Ectodermal cell (in vitro differentiated cells): Measurements from ENCODE around the gene LAMB1.
A peak's percentile ranks its signal among the peaks of the same experiment; 100 is the strongest.

Experiments
- H3K27ac ChIP-seq: 2 replicates; pipeline ENCODE4 v1.7.0; 2013; ENCODE audit warnings: mild to moderate bottlenecking, low read depth, low read length; ENCODE audit not compliant: insufficient read depth, poor library complexity, severe bottlenecking
- H3K27me3 ChIP-seq: 2 replicates; pipeline ENCODE4 v1.7.0; 2013; ENCODE audit warnings: mild to moderate bottlenecking, low read length; ENCODE audit not compliant: insufficient read depth, control insufficient read depth, poor library complexity, severe bottlenecking
- H3K36me3 ChIP-seq: one replicate; pipeline ENCODE4 v1.7.0; 2013; ENCODE audit warnings: low read length; ENCODE audit not compliant: control insufficient read depth, insufficient read depth
- H3K4me1 ChIP-seq: one replicate; pipeline ENCODE4 v1.7.0; 2013; ENCODE audit warnings: low read length; ENCODE audit not compliant: control insufficient read depth, insufficient read depth
- H3K4me3 ChIP-seq: 2 replicates; pipeline ENCODE4 v1.7.0; 2013; ENCODE audit warnings: low read depth, low read length, control low read depth; ENCODE audit not compliant: insufficient read depth
- H3K9me3 ChIP-seq: 2 replicates; pipeline ENCODE4 v1.7.0; 2013; ENCODE audit warnings: mild to moderate bottlenecking, low read length, moderate library complexity; ENCODE audit not compliant: control insufficient read depth
- WGBS, 2 experiments: methylation state at CpG; one replicate each; pipeline ENCODE4 v1.1.7; 2013; ENCODE audit warnings: missing lambda C conversion rate in 2 of 2; 5-methylcytosine and 5-hydroxymethylcytosine counted together

Gene LAMB1

GRCh38 chr7:107951896-107952295 is 51.1 kb downstream of the LAMB1 start:
- Histone ChIP-seq H3K4me1 (peaks cover 32% of the 10 kb centered on the region), H3K4me3 (no peak overlapping the region), H3K36me3 (peaks cover 8% of the 10 kb centered on the region), H3K9me3 (no peaks in the 10 kb centered on the region), H3K27me3 (no peaks in the 10 kb centered on the region), H3K27ac (peak overlapping the region; percentile 30)
- WGBS, 2 experiments = 94 to 98% methylated on average over 9 of the region's 9 CpGs

GRCh38 chr7:107951172-107951787 is 51.7 kb downstream of the LAMB1 start:
- peaks cover 32% of the 10 kb centered on the region for H3K4me1 ChIP-seq

GRCh38 chr7:107949443-107949935 is 53.5 kb downstream of the LAMB1 start:
- Histone ChIP-seq H3K36me3 (peaks cover 8% of the 10 kb centered on the region), H3K4me1 (peaks cover 32% of the 10 kb centered on the region), H3K9me3 (no peaks in the 10 kb centered on the region), H3K27me3 (no peaks in the 10 kb centered on the region), H3K4me3 (no peak overlapping the region), H3K27ac (peak overlapping the region; percentile 87)
- WGBS, 2 experiments = 94% methylated on average over 1 of the region's 1 CpG

More at GRCh38 chr7:107951172-107951787, 51.7 kb downstream of the LAMB1 start:
- Histone ChIP-seq H3K9me3 (no peaks in the 10 kb centered on the region), H3K27me3 (no peaks in the 10 kb centered on the region), H3K4me3 (no peak overlapping the region), H3K27ac (no peak overlapping the region), H3K36me3 (peaks cover 8% of the 10 kb centered on the region)
- 95 to 97% methylated on average over 14 of the region's 14 CpGs for WGBS, 2 experiments

GRCh38 chr7:107948645-107949442 is 54.1 kb downstream of the LAMB1 start:
- Histone ChIP-seq H3K36me3 (peaks cover 10% of the 10 kb centered on the region), H3K4me3 (no peak overlapping the region), H3K9me3 (no peaks in the 10 kb centered on the region), H3K27ac (peak overlapping the region; percentile 87), H3K4me1 (peaks cover 28% of the 10 kb centered on the region), H3K27me3 (no peaks in the 10 kb centered on the region)
- 78 to 80% methylated on average over 7 of the region's 7 CpGs for WGBS, 2 experiments

- Histone ChIP-seq H3K36me3 (peaks cover 16% of the 10 kb centered on the region), H3K4me1 (peaks cover 13% of the 10 kb centered on the region), H3K4me3 (no peak overlapping the region), H3K9me3 (no peaks in the 10 kb centered on the region), H3K27ac (no peak overlapping the region), H3K27me3 (no peaks in the 10 kb centered on the region)
- WGBS, 2 experiments = 90 to 91% methylated on average over 6 of the region's 6 CpGs
These were observed 56.1 kb downstream of the LAMB1 start for GRCh38 chr7:107946881-107947280.

GRCh38 chr7:107946451-107946850 is 56.5 kb downstream of the LAMB1 start:
- Histone ChIP-seq H3K9me3 (no peaks in the 10 kb centered on the region), H3K27ac (no peak overlapping the region), H3K36me3 (peaks cover 12% of the 10 kb centered on the region), H3K4me3 (no peak overlapping the region), H3K4me1 (peaks cover 8% of the 10 kb centered on the region), H3K27me3 (no peaks in the 10 kb centered on the region)
- 81 to 100% methylated on average over 2 of the region's 2 CpGs for WGBS, 2 experiments

GRCh38 chr7:107945332-107945731 is 57.6 kb downstream of the LAMB1 start:
- Histone ChIP-seq H3K27ac (peak overlapping the region; percentile 3), H3K4me3 (no peak overlapping the region), H3K4me1 (peaks cover 5% of the 10 kb centered on the region), H3K36me3 (peaks cover 8% of the 10 kb centered on the region), H3K9me3 (no peaks in the 10 kb centered on the region), H3K27me3 (no peaks in the 10 kb centered on the region)
- 76 to 90% methylated on average over 2 of the region's 2 CpGs for WGBS, 2 experiments

GRCh38 chr7:107944411-107945169 is 58.4 kb downstream of the LAMB1 start:
- Histone ChIP-seq H3K4me3 (no peak overlapping the region), H3K36me3 (peaks cover 14% of the 10 kb centered on the region), H3K27ac (no peak overlapping the region), H3K4me1 (peaks cover 5% of the 10 kb centered on the region), H3K27me3 (no peaks in the 10 kb centered on the region), H3K9me3 (no peaks in the 10 kb centered on the region)
- 89 to 94% methylated on average over 3 of the region's 3 CpGs for WGBS, 2 experiments

- Histone ChIP-seq H3K27ac (no peak overlapping the region), H3K36me3 (peaks cover 16% of the 10 kb centered on the region), H3K9me3 (no peaks in the 10 kb centered on the region), H3K4me1 (peaks cover 5% of the 10 kb centered on the region), H3K4me3 (no peak overlapping the region), H3K27me3 (no peaks in the 10 kb centered on the region)
- WGBS, 2 experiments = 95 to 100% methylated on average over 3 of the region's 4 CpGs
These were observed 59.9 kb downstream of the LAMB1 start for GRCh38 chr7:107943018-107943417.

GRCh38 chr7:107940951-107941350 is 62.0 kb downstream of the LAMB1 start:
- no peak overlapping the region for H3K27ac ChIP-seq
- WGBS, 2 experiments = 95 to 100% methylated on average over 3 to 4 of the region's 4 CpGs
- H3K27me3 ChIP-seq = no peaks in the 10 kb centered on the region
- no peaks in the 10 kb centered on the region for H3K9me3 ChIP-seq
- peaks cover 16% of the 10 kb centered on the region for H3K36me3 ChIP-seq
- H3K4me1 ChIP-seq = peaks cover 7% of the 10 kb centered on the region
- H3K4me3 ChIP-seq = no peak overlapping the region
